HEK293 (cell line): Measurements from ENCODE around the gene IL34.

Experiments used
- CTCF ChIA-PET: fragments of 350-600 bp; formaldehyde crosslinking; extraction: SDS; loops from one replicate; lab custom pipeline; 2021; ENCODE audit warnings: antibody characterized with exemption; lab: Yijun Ruan, JAX
- POLR2A ChIA-PET: fragments of 300-600 bp; formaldehyde crosslinking; extraction: SDS; loops from one replicate; lab custom pipeline; 2020; ENCODE audit warnings: antibody characterized with exemption, inconsistent platforms; lab: Yijun Ruan, JAX
- H3K27ac ChIP-seq: fragments of 200-500 bp; sonication (Bioruptor generic); 2 replicates; pipeline ENCODE4 v1.5.1; 2014; ENCODE audit warnings: low read depth, low read length, control low read depth, inconsistent platforms; ENCODE audit errors: extremely low read depth
- H3K36me3 ChIP-seq, 2 experiments: fragments of 200-500 bp in 1 of 2; sonication (Bioruptor generic) in 1 of 2; 1 replicate in 1 of 2; 2 replicates in 1 of 2; pipeline ENCODE4 v1.5.1; 2014 to 2017; ENCODE audit warnings: inconsistent platforms in 2 of 2, low read length in 2 of 2; ENCODE audit not compliant: control insufficient read depth in 2 of 2, insufficient read depth in 1 of 2
- H3K4me1 ChIP-seq: fragments of 200-500 bp; sonication (Bioruptor generic); 2 replicates; pipeline ENCODE4 v1.5.1; 2014; ENCODE audit warnings: mild to moderate bottlenecking, low read length, inconsistent platforms; ENCODE audit not compliant: control insufficient read depth, insufficient read depth
- H3K4me3 ChIP-seq: 2 replicates; pipeline ENCODE4 v1.5.1; 2011; ENCODE audit warnings: low read depth, mild to moderate bottlenecking, control low read depth, low read length, moderate library complexity
- H3K9me3 ChIP-seq: fragments of 200-500 bp; sonication (Bioruptor generic); 2 replicates; pipeline ENCODE4 v1.5.1; 2014; ENCODE audit warnings: low read depth, low read length, inconsistent platforms; ENCODE audit not compliant: control insufficient read depth, insufficient read depth
- HOXC10 ChIP-seq: sonication (generic); formaldehyde crosslinking; IDR thresholded peaks from 2 replicates; pipeline ENCODE4 v1.8.1; 2023; ENCODE audit warnings: mild to moderate bottlenecking, missing genetic modification reagents
- KLF7 ChIP-seq: fragments of 450-650 bp; formaldehyde crosslinking; IDR thresholded peaks from 2 replicates; pipeline ENCODE4 v1.5.1; 2016; ENCODE audit warnings: missing biosample characterization, missing genetic modification characterization, borderline replicate concordance
- KLF9 ChIP-seq: fragments of 450-650 bp; formaldehyde crosslinking; IDR thresholded peaks from 2 replicates; pipeline ENCODE4 v1.5.1; 2016; ENCODE audit warnings: missing biosample characterization, missing genetic modification characterization, low read depth
- ZBTB20 ChIP-seq: fragments of 450-650 bp; formaldehyde crosslinking; IDR thresholded peaks from 2 replicates; pipeline ENCODE4 v1.5.1; 2016; ENCODE audit warnings: missing biosample characterization, missing genetic modification characterization
- ZNF140 ChIP-seq: fragments of 450-650 bp; formaldehyde crosslinking; IDR thresholded peaks from 2 replicates; pipeline ENCODE4 v1.5.1; 2016; ENCODE audit warnings: missing biosample characterization, missing genetic modification characterization
- ZNF335 ChIP-seq: fragments of 450-650 bp; formaldehyde crosslinking; conservative IDR thresholded peaks from 2 replicates; pipeline ENCODE4 v1.5.1; 2016; ENCODE audit warnings: missing biosample characterization, missing genetic modification characterization
- ZNF394 ChIP-seq: fragments of 450-650 bp; formaldehyde crosslinking; IDR thresholded peaks from 2 replicates; pipeline ENCODE4 v1.5.1; 2016; ENCODE audit warnings: missing biosample characterization, missing genetic modification characterization, mild to moderate bottlenecking, moderate library complexity, borderline replicate concordance
- ZNF416 ChIP-seq: fragments of 450-650 bp; formaldehyde crosslinking; IDR thresholded peaks from 2 replicates; pipeline ENCODE4 v1.5.1; 2016; ENCODE audit warnings: missing biosample characterization, missing genetic modification characterization
- ZNF624 ChIP-seq: fragments of 450-650 bp; formaldehyde crosslinking; IDR thresholded peaks from 2 replicates; pipeline ENCODE4 v1.5.1; 2017; ENCODE audit warnings: missing biosample characterization, missing genetic modification characterization
- ZNF658 ChIP-seq: fragments of 450-650 bp; formaldehyde crosslinking; IDR thresholded peaks from 2 replicates; pipeline ENCODE4; 2016; ENCODE audit warnings: missing biosample characterization, missing genetic modification characterization
- ZNF747 ChIP-seq: fragments of 450-650 bp; formaldehyde crosslinking; IDR thresholded peaks from 2 replicates; pipeline ENCODE4 v1.5.1; 2016; ENCODE audit warnings: missing biosample characterization, missing genetic modification characterization
- TF ChIP-seq, protein P1 (sequence below): fragments of 450-650 bp; formaldehyde crosslinking; IDR thresholded peaks from 2 replicates; pipeline ENCODE4 v1.5.1; 2016; ENCODE audit warnings: missing biosample characterization, missing genetic modification characterization, low read depth
- TF ChIP-seq, protein P2 (sequence below): fragments of 450-650 bp; formaldehyde crosslinking; IDR thresholded peaks from 2 replicates; pipeline ENCODE4; 2016; ENCODE audit warnings: missing biosample characterization, missing genetic modification characterization
- TF ChIP-seq, protein P3 (sequence below): fragments of 450-650 bp; formaldehyde crosslinking; IDR thresholded peaks from 2 replicates; pipeline ENCODE4 v1.5.1; 2016; ENCODE audit warnings: missing biosample characterization, missing genetic modification characterization, borderline replicate concordance
- TF ChIP-seq, protein P4 (sequence below): IDR thresholded peaks from 2 replicates; pipeline ENCODE4 v1.6.1; 2011; ENCODE audit warnings: mild to moderate bottlenecking, low read depth, low read length, borderline replicate concordance
- TF ChIP-seq, protein P5 (sequence below): fragments of 450-650 bp; formaldehyde crosslinking; IDR thresholded peaks from 2 replicates; pipeline ENCODE4 v1.5.1; 2016; ENCODE audit warnings: missing biosample characterization, missing genetic modification characterization

IL34 gene

DNA sequence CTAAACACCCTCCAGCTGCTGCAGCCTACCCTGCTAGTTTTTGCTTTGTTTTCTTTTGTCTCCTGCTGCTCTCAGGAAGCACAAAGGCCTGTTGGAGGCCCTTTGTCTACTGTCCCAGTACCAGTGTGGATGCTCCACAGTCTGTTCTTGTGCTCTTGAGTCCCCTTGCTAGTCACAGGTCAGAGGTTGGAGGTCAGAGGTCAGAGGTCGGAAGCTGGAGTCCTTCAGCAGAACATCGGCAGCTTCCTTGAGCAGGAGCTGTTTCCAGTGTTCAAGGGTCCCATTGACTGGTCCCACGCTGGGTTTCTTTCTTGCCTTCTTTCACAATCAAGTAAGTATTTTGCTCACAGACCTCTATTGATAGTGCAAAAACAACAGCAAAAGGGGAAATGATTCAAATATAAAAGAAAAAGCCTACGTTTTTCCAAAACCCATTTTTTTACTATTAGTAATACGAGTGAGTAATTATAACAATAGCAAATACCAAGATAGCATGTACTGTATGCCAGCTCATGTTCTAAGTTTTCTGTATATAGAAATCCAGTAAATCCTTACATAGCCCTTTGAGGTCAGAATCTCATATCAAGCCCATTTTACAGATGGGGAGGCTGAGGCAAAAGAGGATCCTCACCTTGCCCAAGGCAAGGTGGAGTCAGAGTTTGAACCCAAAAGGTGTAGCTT, 10.9 kb upstream of the IL34 start:
- no peak for TF ChIP-seq KLF9 (tag by site-specific recombination)
- TF ChIP-seq ZNF658 (tag by site-specific recombination), result no peak
- TF ChIP-seq, protein P1, sequence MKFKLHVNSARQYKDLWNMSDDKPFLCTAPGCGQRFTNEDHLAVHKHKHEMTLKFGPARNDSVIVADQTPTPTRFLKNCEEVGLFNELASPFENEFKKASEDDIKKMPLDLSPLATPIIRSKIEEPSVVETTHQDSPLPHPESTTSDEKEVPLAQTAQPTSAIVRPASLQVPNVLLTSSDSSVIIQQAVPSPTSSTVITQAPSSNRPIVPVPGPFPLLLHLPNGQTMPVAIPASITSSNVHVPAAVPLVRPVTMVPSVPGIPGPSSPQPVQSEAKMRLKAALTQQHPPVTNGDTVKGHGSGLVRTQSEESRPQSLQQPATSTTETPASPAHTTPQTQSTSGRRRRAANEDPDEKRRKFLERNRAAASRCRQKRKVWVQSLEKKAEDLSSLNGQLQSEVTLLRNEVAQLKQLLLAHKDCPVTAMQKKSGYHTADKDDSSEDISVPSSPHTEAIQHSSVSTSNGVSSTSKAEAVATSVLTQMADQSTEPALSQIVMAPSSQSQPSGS (tag by site-specific recombination), result no peak
- TF ChIP-seq, protein P2, sequence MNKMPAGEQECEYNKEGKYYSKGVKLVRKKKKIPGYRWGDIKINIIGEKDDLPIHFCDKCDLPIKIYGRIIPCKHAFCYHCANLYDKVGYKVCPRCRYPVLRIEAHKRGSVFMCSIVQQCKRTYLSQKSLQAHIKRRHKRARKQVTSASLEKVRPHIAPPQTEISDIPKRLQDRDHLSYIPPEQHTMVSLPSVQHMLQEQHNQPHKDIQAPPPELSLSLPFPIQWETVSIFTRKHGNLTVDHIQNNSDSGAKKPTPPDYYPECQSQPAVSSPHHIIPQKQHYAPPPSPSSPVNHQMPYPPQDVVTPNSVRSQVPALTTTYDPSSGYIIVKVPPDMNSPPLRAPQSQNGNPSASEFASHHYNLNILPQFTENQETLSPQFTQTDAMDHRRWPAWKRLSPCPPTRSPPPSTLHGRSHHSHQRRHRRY (tag by site-specific recombination), result no peak
- TF ChIP-seq, protein P3, sequence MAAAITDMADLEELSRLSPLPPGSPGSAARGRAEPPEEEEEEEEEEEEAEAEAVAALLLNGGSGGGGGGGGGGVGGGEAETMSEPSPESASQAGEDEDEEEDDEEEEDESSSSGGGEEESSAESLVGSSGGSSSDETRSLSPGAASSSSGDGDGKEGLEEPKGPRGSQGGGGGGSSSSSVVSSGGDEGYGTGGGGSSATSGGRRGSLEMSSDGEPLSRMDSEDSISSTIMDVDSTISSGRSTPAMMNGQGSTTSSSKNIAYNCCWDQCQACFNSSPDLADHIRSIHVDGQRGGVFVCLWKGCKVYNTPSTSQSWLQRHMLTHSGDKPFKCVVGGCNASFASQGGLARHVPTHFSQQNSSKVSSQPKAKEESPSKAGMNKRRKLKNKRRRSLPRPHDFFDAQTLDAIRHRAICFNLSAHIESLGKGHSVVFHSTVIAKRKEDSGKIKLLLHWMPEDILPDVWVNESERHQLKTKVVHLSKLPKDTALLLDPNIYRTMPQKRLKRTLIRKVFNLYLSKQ (tag by site-specific recombination), result no peak
- TF ChIP-seq ZNF394 (tag by site-specific recombination), result no peak
- no peak for TF ChIP-seq KLF7 (tag by site-specific recombination)
- TF ChIP-seq ZNF335 (tag by site-specific recombination), result no peak
- TF ChIP-seq ZNF747 (tag by site-specific recombination), result no peak
- TF ChIP-seq ZBTB20 (tag by site-specific recombination), result no peak
- TF ChIP-seq ZNF624 (tag by site-specific recombination), result no peak
- no peak for TF ChIP-seq ZNF140 (tag by site-specific recombination)
- TF ChIP-seq, protein P4, sequence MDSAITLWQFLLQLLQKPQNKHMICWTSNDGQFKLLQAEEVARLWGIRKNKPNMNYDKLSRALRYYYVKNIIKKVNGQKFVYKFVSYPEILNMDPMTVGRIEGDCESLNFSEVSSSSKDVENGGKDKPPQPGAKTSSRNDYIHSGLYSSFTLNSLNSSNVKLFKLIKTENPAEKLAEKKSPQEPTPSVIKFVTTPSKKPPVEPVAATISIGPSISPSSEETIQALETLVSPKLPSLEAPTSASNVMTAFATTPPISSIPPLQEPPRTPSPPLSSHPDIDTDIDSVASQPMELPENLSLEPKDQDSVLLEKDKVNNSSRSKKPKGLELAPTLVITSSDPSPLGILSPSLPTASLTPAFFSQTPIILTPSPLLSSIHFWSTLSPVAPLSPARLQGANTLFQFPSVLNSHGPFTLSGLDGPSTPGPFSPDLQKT, result no peak
- TF ChIP-seq, protein P5, sequence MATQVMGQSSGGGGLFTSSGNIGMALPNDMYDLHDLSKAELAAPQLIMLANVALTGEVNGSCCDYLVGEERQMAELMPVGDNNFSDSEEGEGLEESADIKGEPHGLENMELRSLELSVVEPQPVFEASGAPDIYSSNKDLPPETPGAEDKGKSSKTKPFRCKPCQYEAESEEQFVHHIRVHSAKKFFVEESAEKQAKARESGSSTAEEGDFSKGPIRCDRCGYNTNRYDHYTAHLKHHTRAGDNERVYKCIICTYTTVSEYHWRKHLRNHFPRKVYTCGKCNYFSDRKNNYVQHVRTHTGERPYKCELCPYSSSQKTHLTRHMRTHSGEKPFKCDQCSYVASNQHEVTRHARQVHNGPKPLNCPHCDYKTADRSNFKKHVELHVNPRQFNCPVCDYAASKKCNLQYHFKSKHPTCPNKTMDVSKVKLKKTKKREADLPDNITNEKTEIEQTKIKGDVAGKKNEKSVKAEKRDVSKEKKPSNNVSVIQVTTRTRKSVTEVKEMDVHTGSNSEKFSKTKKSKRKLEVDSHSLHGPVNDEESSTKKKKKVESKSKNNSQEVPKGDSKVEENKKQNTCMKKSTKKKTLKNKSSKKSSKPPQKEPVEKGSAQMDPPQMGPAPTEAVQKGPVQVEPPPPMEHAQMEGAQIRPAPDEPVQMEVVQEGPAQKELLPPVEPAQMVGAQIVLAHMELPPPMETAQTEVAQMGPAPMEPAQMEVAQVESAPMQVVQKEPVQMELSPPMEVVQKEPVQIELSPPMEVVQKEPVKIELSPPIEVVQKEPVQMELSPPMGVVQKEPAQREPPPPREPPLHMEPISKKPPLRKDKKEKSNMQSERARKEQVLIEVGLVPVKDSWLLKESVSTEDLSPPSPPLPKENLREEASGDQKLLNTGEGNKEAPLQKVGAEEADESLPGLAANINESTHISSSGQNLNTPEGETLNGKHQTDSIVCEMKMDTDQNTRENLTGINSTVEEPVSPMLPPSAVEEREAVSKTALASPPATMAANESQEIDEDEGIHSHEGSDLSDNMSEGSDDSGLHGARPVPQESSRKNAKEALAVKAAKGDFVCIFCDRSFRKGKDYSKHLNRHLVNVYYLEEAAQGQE (tag by site-specific recombination), result no peak
- no peak for TF ChIP-seq ZNF416 (tag by site-specific recombination)
- no peak for TF ChIP-seq HOXC10 (CRISPR knock-in tag)
- TF ChIP-seq, all 188 proteins: peak for 0
- ChIA-PET CTCF (interaction anchor here (0.6 to 1.3 kb wide), 2 partner anchors 19 to 26 kb away, joined by 3 to 6 read pairs; no protein-coding TSS in a partner anchor), POLR2A (no interaction called here)
- no peaks in the 10 kb centered on the region for H3K9me3 ChIP-seq
- no peaks in the 10 kb centered on the region for H3K36me3 ChIP-seq
- H3K4me1 ChIP-seq, result no peaks in the 10 kb centered on the region
- no peak overlapping the region for H3K4me3 ChIP-seq
- H3K27ac ChIP-seq, result no peak overlapping the region
